ENCODE results near the gene FARP1.
A peak's percentile ranks its signal among the peaks of the same experiment; 100 is the strongest.

Gene FARP1

GRCh38 chr13:98204546-98204945 lies 61.7 kb downstream of the FARP1 start:
- TF ChIP-seq CTCF (conservative IDR thresholded peaks at IDR 0.05; ENCODE audit: control insufficient read depth, insufficient read depth, low read depth, low read length): no peak
- H3K4me3 ChIP-seq (ENCODE audit: control insufficient read depth, low read depth, low read length): no peak overlapping the region
- no peak for DNase-seq (ENCODE audit: low read depth)

GRCh38 chr13:98206946-98207345 lies 64.1 kb downstream of the FARP1 start:
- H3K4me3 ChIP-seq (ENCODE audit: control insufficient read depth, low read depth, low read length): no peak overlapping the region
- TF ChIP-seq CTCF (conservative IDR thresholded peaks at IDR 0.05; ENCODE audit: control insufficient read depth, insufficient read depth, low read depth, low read length): no peak
- peak; percentile 41 for DNase-seq (ENCODE audit: low read depth)

- no peak for DNase-seq (ENCODE audit: low read depth)
- no peak for TF ChIP-seq CTCF (conservative IDR thresholded peaks at IDR 0.05; ENCODE audit: control insufficient read depth, insufficient read depth, low read depth, low read length)
- H3K4me3 ChIP-seq (ENCODE audit: control insufficient read depth, low read depth, low read length): no peak overlapping the region
These were observed 64.5 kb downstream of the FARP1 start for GRCh38 chr13:98207416-98207815.

- no peak overlapping the region for H3K4me3 ChIP-seq (ENCODE audit: control insufficient read depth, low read depth, low read length)
- TF ChIP-seq CTCF (conservative IDR thresholded peaks at IDR 0.05; ENCODE audit: control insufficient read depth, insufficient read depth, low read depth, low read length): no peak
- DNase-seq (ENCODE audit: low read depth): no peak
These were observed 65.7 kb downstream of the FARP1 start for GRCh38 chr13:98208606-98209005.

- TF ChIP-seq CTCF (conservative IDR thresholded peaks at IDR 0.05; ENCODE audit: control insufficient read depth, insufficient read depth, low read depth, low read length): no peak
These were observed 69.9 kb downstream of the FARP1 start for GRCh38 chr13:98212763-98213162.

GRCh38 chr13:98213354-98213753 lies 70.5 kb downstream of the FARP1 start:
- no peak overlapping the region for H3K4me3 ChIP-seq (ENCODE audit: control insufficient read depth, low read depth, low read length)
- TF ChIP-seq CTCF (conservative IDR thresholded peaks at IDR 0.05; ENCODE audit: control insufficient read depth, insufficient read depth, low read depth, low read length): no peak
- no peak for DNase-seq (ENCODE audit: low read depth)

More at GRCh38 chr13:98212763-98213162, 69.9 kb downstream of the FARP1 start:
- no peak for DNase-seq (ENCODE audit: low read depth)
- no peak overlapping the region for H3K4me3 ChIP-seq (ENCODE audit: control insufficient read depth, low read depth, low read length)

GRCh38 chr13:98214008-98214643 lies 71.2 kb downstream of the FARP1 start:
- peak; percentile 83 for DNase-seq (ENCODE audit: low read depth)
- TF ChIP-seq CTCF (conservative IDR thresholded peaks at IDR 0.05; ENCODE audit: control insufficient read depth, insufficient read depth, low read depth, low read length): no peak
- no peak overlapping the region for H3K4me3 ChIP-seq (ENCODE audit: control insufficient read depth, low read depth, low read length)
